GM21723 (cell line): ENCODE measurements around the gene NEMP2.

Experiments
- ATAC-seq: cut with Tn5 transposase; IDR thresholded peaks from one replicate; pipeline ENCODE4 v1.9.1; 2021; ENCODE audit warnings: mild to moderate bottlenecking, moderate library complexity; ENCODE audit not compliant: unreplicated experiment

NEMP2 gene

DNA sequence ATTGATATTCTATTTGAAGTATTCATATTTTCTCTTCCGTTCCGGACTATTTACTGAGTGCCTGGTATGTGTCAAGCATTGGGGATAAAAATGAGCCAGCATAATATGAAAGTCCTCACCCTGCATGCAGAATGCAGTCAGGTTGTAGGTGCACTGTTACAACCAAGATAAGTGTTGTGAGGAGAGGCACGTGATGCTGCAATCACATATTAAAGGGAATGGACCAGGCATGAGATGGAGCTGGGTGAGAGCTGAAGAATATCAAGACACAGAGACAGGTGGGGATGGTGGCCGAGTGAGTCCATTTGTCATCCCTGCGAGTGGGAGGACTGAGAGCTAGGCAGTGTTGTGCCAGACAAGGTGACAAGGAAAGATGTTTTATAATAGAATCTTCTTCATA is 74.0 kb downstream of the NEMP2 start:
- no peak for ATAC-seq

DNA sequence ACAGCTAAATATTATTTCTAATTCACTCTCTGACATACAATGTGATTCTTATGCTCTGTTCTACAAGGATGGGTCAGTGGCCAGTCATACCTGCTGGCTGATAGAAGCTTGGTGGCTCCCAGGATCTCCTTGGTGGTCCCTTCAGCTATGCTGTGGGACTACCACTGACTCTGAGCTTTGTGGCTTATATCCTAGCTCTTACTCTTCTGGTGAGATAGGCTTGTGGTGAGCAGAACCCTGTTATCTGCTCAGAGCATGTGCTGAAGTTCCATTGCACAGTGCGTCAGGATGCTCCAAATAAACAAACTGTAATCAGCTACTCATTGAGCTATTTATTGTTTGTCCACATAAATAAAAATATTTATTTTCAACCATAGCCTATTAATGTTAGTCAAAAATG is 74.6 kb downstream of the NEMP2 start:
- ATAC-seq: no peak

DNA sequence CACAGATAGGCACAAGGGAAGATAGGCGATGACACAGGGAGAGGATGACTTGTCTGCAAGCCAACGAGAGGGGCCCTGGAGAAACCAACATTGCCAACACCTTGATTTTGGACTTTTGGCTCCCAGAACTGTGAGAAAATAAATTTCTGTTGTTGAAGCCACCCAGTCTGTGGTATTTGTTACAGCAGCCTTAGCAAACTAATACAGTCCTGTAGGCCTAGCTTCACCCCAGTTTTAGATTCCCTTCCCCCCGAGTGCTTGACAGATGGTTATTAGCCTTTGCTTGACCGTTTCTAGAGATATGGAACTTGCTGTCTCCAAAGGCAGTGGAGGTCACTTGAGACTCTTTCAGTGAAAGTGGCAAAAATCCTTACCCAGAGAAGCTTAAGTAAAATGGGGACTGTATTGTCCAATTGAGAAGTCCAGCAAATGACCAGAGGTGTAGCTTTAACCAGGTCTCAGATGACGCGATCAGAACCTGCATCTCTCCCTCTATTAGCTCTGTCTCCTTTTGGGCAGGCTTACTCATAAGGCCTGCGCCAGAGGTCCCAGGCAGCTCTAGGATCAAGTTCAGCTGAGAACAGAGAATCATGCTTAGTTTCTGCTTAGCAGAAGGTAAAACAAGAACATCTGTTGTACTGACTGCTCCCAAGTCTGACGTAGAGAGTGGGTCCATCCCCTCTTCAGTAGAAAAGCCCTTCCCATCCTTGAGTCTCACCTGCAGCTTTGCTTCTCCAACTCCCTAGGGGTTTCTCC is 76.0 kb downstream of the NEMP2 start:
- no peak for ATAC-seq

DNA sequence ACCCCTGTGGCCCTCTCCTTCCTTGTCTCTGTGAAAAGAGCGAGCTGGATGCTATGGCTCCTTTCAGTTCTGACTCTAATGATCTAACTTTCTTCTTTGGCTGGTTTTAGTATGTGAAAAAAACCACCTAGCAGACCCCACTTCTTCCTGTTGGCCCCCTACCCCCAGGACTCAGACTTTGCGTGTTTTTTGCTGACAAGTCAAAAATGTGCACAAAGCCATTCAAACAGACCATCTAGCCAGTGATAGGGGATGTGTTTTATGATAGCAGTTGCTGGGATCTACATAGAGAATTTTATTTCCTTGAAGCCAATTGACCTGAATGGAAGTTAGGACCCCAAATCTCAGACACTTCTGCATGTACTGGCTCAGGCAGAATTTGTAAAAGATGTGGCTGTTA is 77.3 kb downstream of the NEMP2 start:
- ATAC-seq: no peak

DNA sequence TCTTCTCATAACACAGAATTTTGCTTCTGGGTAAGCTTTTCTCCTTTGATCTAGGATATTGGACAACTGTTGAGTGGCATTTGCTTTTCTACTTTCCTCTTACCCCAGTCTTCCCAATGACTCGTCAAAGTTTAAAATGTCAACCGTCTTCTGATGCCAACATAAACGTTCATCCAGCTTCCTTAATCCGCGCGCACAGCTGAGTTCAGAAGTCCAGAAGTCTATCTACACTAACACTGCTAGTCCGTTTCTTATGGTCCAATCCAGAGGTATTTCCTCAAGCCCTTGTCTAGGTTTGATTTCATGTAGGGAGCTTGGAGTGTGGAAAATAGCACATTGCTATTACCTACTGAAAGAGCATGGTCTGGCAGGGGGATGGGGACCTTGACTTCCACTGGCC is 77.7 kb downstream of the NEMP2 start:
- ATAC-seq: no peak

DNA sequence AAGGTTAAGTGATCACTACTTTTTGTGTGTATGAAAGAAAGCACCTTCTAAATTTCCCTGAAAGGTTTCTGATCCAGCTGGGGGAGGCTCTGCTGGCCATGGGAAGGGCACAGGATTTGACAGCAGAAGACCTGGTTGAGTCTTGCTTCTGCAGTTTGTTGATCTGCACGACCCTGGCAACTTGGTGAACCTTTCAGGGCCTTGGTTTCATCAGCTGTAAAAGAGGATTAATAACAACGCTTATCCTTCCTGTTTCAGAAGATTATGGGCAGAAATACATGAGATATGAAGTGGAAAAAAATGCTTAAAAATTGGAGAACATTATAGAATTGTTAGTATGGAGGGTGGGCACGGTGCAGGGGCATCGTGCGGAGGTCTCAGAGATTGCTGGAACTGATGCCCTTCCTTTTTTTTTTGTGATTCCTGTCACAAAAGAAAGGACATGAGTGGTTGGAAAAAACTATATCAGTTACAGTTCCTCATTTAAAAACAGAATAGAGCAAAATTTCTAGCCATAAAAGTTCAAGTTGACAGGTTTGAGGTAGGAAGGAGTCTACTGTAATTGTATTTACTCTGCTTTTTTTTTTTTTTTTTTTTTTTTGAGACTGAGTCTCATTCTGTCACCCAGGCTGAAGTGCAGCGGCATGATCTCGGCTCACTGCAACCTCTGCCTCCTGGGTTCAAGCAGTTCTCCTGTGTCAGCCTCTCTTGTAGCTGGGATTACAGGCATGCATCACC is 79.0 kb downstream of the NEMP2 start:
- ATAC-seq: no peak

DNA sequence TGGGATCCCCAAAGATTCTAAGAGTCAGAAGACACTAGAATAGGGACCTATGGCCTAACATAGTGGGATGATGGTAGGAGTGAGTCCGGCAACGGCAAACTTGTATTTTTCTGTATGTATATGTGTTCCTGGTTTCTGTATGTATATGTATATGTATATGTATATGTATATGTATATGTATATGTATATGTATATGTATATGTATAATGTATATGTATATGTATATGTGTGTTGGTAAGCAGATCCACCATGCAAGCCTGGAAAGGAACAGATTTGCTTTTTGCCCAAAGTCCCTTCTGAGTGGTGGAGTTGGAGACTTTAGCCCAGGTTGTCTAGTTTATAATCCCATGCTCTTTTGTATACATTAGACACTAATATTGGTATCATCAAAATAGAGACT is 79.7 kb downstream of the NEMP2 start:
- ATAC-seq: no peak
